ENCODE results near the gene DMPK.

DNA sequence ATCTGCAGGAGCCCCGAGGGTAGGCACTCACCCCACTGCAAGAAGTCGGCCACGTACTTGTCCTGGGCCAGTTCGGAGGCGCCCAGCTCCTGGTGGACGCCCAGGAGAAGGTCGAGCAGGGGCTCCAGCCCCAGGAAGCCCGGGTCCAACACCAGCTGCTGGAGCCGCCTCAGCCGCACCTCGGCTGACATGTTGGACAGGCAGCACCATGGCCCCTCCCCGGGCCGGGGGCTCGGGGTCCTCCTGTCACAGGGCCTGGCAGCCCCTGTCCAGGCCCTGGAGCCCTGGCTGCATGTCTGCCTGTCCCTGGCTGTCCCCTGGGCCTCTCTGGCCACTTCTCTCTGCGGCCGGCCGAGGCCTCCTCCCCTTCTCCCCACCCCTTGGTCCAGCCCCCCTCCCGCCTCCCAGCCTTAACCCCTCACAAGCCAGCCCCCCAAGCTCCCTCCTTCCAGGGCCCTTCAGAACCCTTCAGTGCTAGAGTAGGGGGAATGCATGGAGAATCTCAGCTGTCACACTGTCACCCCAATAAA, at the start of gene DMPK:
- TF ChIP-seq, protein P1, sequence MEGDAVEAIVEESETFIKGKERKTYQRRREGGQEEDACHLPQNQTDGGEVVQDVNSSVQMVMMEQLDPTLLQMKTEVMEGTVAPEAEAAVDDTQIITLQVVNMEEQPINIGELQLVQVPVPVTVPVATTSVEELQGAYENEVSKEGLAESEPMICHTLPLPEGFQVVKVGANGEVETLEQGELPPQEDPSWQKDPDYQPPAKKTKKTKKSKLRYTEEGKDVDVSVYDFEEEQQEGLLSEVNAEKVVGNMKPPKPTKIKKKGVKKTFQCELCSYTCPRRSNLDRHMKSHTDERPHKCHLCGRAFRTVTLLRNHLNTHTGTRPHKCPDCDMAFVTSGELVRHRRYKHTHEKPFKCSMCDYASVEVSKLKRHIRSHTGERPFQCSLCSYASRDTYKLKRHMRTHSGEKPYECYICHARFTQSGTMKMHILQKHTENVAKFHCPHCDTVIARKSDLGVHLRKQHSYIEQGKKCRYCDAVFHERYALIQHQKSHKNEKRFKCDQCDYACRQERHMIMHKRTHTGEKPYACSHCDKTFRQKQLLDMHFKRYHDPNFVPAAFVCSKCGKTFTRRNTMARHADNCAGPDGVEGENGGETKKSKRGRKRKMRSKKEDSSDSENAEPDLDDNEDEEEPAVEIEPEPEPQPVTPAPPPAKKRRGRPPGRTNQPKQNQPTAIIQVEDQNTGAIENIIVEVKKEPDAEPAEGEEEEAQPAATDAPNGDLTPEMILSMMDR (conservative IDR thresholded peaks at IDR 0.05; ENCODE audit: low read depth, low read length): no peak
- no peak for TF ChIP-seq EZH2 (IDR thresholded peaks at IDR 0.05; ENCODE audit: low read length, unreplicated experiment)

Data from PC-3 (cell line).